SH-SY5Y (cell line): ENCODE measurements around the gene MPDU1.

Experiments
- GATA2 ChIP-seq: IDR thresholded peaks from 2 replicates; pipeline ENCODE4 v1.6.1; 2011; ENCODE audit warnings: mild to moderate bottlenecking, low read depth, low read length
- GATA3 ChIP-seq: IDR thresholded peaks from 2 replicates; pipeline ENCODE4 v1.6.1; 2011; ENCODE audit warnings: low read depth, mild to moderate bottlenecking, low read length, moderate library complexity

The MPDU1 gene

GRCh38 chr17:7611635-7612293, 28.1 kb downstream of the MPDU1 start:
- TF ChIP-seq GATA3 (no peak), GATA2 (no peak)

GRCh38 chr17:7612294-7612640, 28.6 kb downstream of the MPDU1 start:
- TF ChIP-seq GATA2: no peak
- no peak for TF ChIP-seq GATA3

- TF ChIP-seq GATA3 (no peak), GATA2 (no peak)
Observed at GRCh38 chr17:7613769-7614424, 30.2 kb downstream of the MPDU1 start.

- TF ChIP-seq GATA2 (no peak), GATA3 (no peak)
Observed at GRCh38 chr17:7614425-7615264, 31.0 kb downstream of the MPDU1 start, which contains the start of gene FXR2. Gene FXR2 (minus strand): TSS chr17:7614897. CDS start chr17:7614532, 365 bp downstream.

GRCh38 chr17:7615265-7615747, 31.7 kb downstream of the MPDU1 start:
- TF ChIP-seq GATA2 (no peak), GATA3 (no peak)

- TF ChIP-seq GATA3: no peak
Observed at GRCh38 chr17:7618608-7619007, 35.0 kb downstream of the MPDU1 start.

- TF ChIP-seq GATA3 (no peak), GATA2 (no peak)
Observed at GRCh38 chr17:7620835-7621234, 37.2 kb downstream of the MPDU1 start.

GRCh38 chr17:7623661-7624060, 40.0 kb downstream of the MPDU1 start:
- no peak for TF ChIP-seq GATA3
- TF ChIP-seq GATA2: no peak

GRCh38 chr17:7626307-7626706, 42.7 kb downstream of the MPDU1 start:
- TF ChIP-seq GATA3 (no peak), GATA2 (no peak)

- no peak for TF ChIP-seq GATA3
- no peak for TF ChIP-seq GATA2
Observed at GRCh38 chr17:7626956-7627249, 43.3 kb downstream of the MPDU1 start.

- TF ChIP-seq GATA3: no peak
- TF ChIP-seq GATA2: no peak
Observed at GRCh38 chr17:7627250-7628121, 43.8 kb downstream of the MPDU1 start, which contains the start of gene SAT2. Gene SAT2 (minus strand): TSS chr17:7627821. CDS start chr17:7627635, 186 bp downstream.

GRCh38 chr17:7629939-7630571, 46.4 kb downstream of the MPDU1 start, which contains the start of gene SHBG:
Gene SHBG (plus strand): TSS chr17:7630135. CDS start chr17:7630173, 38 bp downstream.
- TF ChIP-seq GATA3: no peak
- TF ChIP-seq GATA2: no peak
